ENCODE measurements around the gene FSD1L. TPM values are rescaled to one million over a fixed set of nuclear protein-coding genes. Genes with fewer than 3 reads are reported as not detected.
"Not testable (repeated sequence)": the region's sequence is repeated elsewhere in the genome, so short reads cannot be mapped to it uniquely, and the experiment has no call there.

Gene FSD1L
- total RNA-seq, 1 donor from 2014 or later: 29.5 TPM

- no peaks in the 10 kb centered on the region for H3K9me3 Mint-ChIP-seq (ENCODE audit: low read depth)
- H3K27ac Mint-ChIP-seq: no peak overlapping the region
- peaks cover 7% of the 10 kb centered on the region for H3K36me3 Mint-ChIP-seq (ENCODE audit: insufficient read depth)
- H3K4me1 Mint-ChIP-seq (ENCODE audit: low read depth): peaks cover 1% of the 10 kb centered on the region
- H3K27me3 Mint-ChIP-seq: no peaks in the 10 kb centered on the region
- TF ChIP-seq CTCF (IDR thresholded peaks at IDR 0.05; ENCODE audit: unreplicated experiment): no peak
- H3K4me3 Mint-ChIP-seq (ENCODE audit: low read depth): no peak overlapping the region
- no peak for DNase-seq (ENCODE audit: low spot score, unreplicated experiment)
Observed at GRCh38 chr9:105508530-105508929, 60.7 kb downstream of the FSD1L start.

GRCh38 chr9:105510024-105510423, 62.2 kb downstream of the FSD1L start:
- no peaks in the 10 kb centered on the region for H3K27me3 Mint-ChIP-seq
- H3K4me3 Mint-ChIP-seq (ENCODE audit: low read depth): no peak overlapping the region
- H3K36me3 Mint-ChIP-seq (ENCODE audit: insufficient read depth): peaks cover 18% of the 10 kb centered on the region
- no peak for DNase-seq (ENCODE audit: low spot score, unreplicated experiment)
- TF ChIP-seq CTCF (IDR thresholded peaks at IDR 0.05; ENCODE audit: unreplicated experiment): no peak
- H3K9me3 Mint-ChIP-seq (ENCODE audit: low read depth): no peaks in the 10 kb centered on the region
- H3K27ac Mint-ChIP-seq: no peak overlapping the region
- peaks cover 1% of the 10 kb centered on the region for H3K4me1 Mint-ChIP-seq (ENCODE audit: low read depth)

GRCh38 chr9:105511446-105511845, 63.6 kb downstream of the FSD1L start:
- Mint-ChIP-seq H3K9me3 (ENCODE audit: low read depth) (no peaks in the 10 kb centered on the region), H3K4me1 (ENCODE audit: low read depth) (peaks cover 1% of the 10 kb centered on the region), H3K27ac (no peak overlapping the region), H3K36me3 (ENCODE audit: insufficient read depth) (peaks cover 25% of the 10 kb centered on the region), H3K4me3 (ENCODE audit: low read depth) (no peak overlapping the region), H3K27me3 (no peaks in the 10 kb centered on the region)
- no peak for TF ChIP-seq CTCF (IDR thresholded peaks at IDR 0.05; ENCODE audit: unreplicated experiment)
- DNase-seq (ENCODE audit: low spot score, unreplicated experiment): no peak

GRCh38 chr9:105515811-105516413, 68.1 kb downstream of the FSD1L start:
- no peaks in the 10 kb centered on the region for H3K4me1 Mint-ChIP-seq (ENCODE audit: low read depth)
- H3K9me3 Mint-ChIP-seq (ENCODE audit: low read depth): peaks cover 27% of the 10 kb centered on the region
- no peak overlapping the region for H3K27ac Mint-ChIP-seq
- H3K27me3 Mint-ChIP-seq: no peaks in the 10 kb centered on the region
- no peak overlapping the region for H3K4me3 Mint-ChIP-seq (ENCODE audit: low read depth)
- H3K36me3 Mint-ChIP-seq (ENCODE audit: insufficient read depth): peaks cover 58% of the 10 kb centered on the region
- TF ChIP-seq CTCF (IDR thresholded peaks at IDR 0.05; ENCODE audit: unreplicated experiment): no peak
- no peak for DNase-seq (ENCODE audit: low spot score, unreplicated experiment)

GRCh38 chr9:105519710-105520369, 72.0 kb downstream of the FSD1L start:
- not testable (repeated sequence) for H3K27ac Mint-ChIP-seq; H3K4me1 Mint-ChIP-seq (ENCODE audit: low read depth); DNase-seq (ENCODE audit: low spot score, unreplicated experiment); H3K4me3 Mint-ChIP-seq (ENCODE audit: low read depth); H3K27me3 Mint-ChIP-seq
- peaks cover 73% of the 10 kb centered on the region for H3K36me3 Mint-ChIP-seq (ENCODE audit: insufficient read depth)
- peaks cover 29% of the 10 kb centered on the region for H3K9me3 Mint-ChIP-seq (ENCODE audit: low read depth)

GRCh38 chr9:105520992-105521391, 73.2 kb downstream of the FSD1L start:
- not testable (repeated sequence) for DNase-seq (ENCODE audit: low spot score, unreplicated experiment); H3K27ac Mint-ChIP-seq; H3K4me3 Mint-ChIP-seq (ENCODE audit: low read depth); H3K27me3 Mint-ChIP-seq; H3K4me1 Mint-ChIP-seq (ENCODE audit: low read depth)
- Mint-ChIP-seq H3K9me3 (ENCODE audit: low read depth) (peaks cover 29% of the 10 kb centered on the region), H3K36me3 (ENCODE audit: insufficient read depth) (peaks cover 77% of the 10 kb centered on the region)

GRCh38 chr9:105522618-105523385, 75.0 kb downstream of the FSD1L start:
- DNase-seq (ENCODE audit: low spot score, unreplicated experiment); H3K27ac Mint-ChIP-seq; H3K4me1 Mint-ChIP-seq (ENCODE audit: low read depth); H3K27me3 Mint-ChIP-seq; H3K4me3 Mint-ChIP-seq (ENCODE audit: low read depth): not testable (repeated sequence)
- Mint-ChIP-seq H3K36me3 (ENCODE audit: insufficient read depth) (peaks cover 70% of the 10 kb centered on the region), H3K9me3 (ENCODE audit: low read depth) (peaks cover 26% of the 10 kb centered on the region)

Data from progenitor cell of endocrine pancreas (in vitro differentiated cells).